Kidney (tissue), 14 donors: ENCODE measurements around the gene ANKRD6. TPM values are rescaled to one million over a fixed set of nuclear protein-coding genes. Genes with fewer than 3 reads are reported as not detected.
"Not testable (repeated sequence)": the region's sequence is repeated elsewhere in the genome, so short reads cannot be mapped to it uniquely, and the experiment has no call there.

ENCODE experiments used
- DNase-seq, 5 donors: peaks; one replicate each; pipeline ENCODE4 v3.0.0-alpha.2; 2013 to 2020
- FAIRE-seq: peaks from 2 replicates; lab custom pipeline; 2012; peaks lifted over from hg19 to GRCh38; lab: Jason Lieb, UNC
- H3K27ac ChIP-seq, 2 donors: one replicate each; pipeline ENCODE4 v1.7.0; 2013; ENCODE audit warnings: low read depth in 2 of 2, low read length in 2 of 2, inconsistent platforms in 1 of 2
- H3K27me3 ChIP-seq: one replicate; pipeline ENCODE4 v1.7.1; 2013; ENCODE audit warnings: low read length, inconsistent platforms; ENCODE audit not compliant: control insufficient read depth, insufficient read depth
- H3K36me3 ChIP-seq, 3 donors: one replicate each; pipeline versions ENCODE4 v1.7.0 to v1.7.1; 2013; ENCODE audit warnings: low read length in 3 of 3, control low read depth in 1 of 3, inconsistent platforms in 1 of 3; ENCODE audit not compliant: insufficient read depth in 3 of 3, control insufficient read depth in 2 of 3
- H3K4me1 ChIP-seq, 3 donors: one replicate each; pipeline versions ENCODE4 v1.7.0 to v1.7.1; 2013; ENCODE audit warnings: low read length in 3 of 3, inconsistent platforms in 1 of 3, low read depth in 1 of 3; ENCODE audit not compliant: control insufficient read depth in 2 of 3, insufficient read depth in 2 of 3
- H3K4me3 ChIP-seq, 3 donors: one replicate each; pipeline versions ENCODE4 v1.7.0 to v1.8.1; 2013; ENCODE audit warnings: low read length in 3 of 3, control low read depth in 1 of 3, inconsistent platforms in 1 of 3
- H3K9ac ChIP-seq, 3 donors: one replicate each; pipeline versions ENCODE4 v1.7.0 to v1.7.1; 2013; ENCODE audit warnings: low read length in 3 of 3, control low read depth in 1 of 3, inconsistent platforms in 1 of 3
- H3K9me3 ChIP-seq, 3 donors: one replicate each; pipeline versions ENCODE4 v1.7.0 to v1.7.1; 2013; ENCODE audit warnings: low read length in 3 of 3, control low read depth in 1 of 3, inconsistent platforms in 1 of 3; ENCODE audit not compliant: control insufficient read depth in 2 of 3, insufficient read depth in 1 of 3
- intact Hi-C: fragments of 100-400 bp; cut with DNase I; formaldehyde crosslinking; loops from one replicate; pipeline ENCODE4 v1.11.1; 2022
- polyA plus RNA-seq: library from polyadenylated mRNA; stranded (reverse); fragments of 350-450 nt; fragmentation: Illumina TruSeq; extraction: RNeasy Lipid Tissue Mini Kit (QIAGEN cat#74804); gene quantifications from one replicate; pipeline ENCODE4 v1.2.3, GENCODE V29; 2014; ENCODE audit warnings: low read depth, low replicate concordance; ENCODE audit not compliant: insufficient read depth
- total RNA-seq: library from RNA; stranded (reverse); fragmentation: NEBNext Ultra II Directional; extraction: Animal tissue kit (Norgen Biotek cat#: 25700); gene quantifications from one replicate; pipeline ENCODE4 v1.2.1, GENCODE V29; 2021
- TF ChIP-seq, protein P1 (sequence below): IDR thresholded peaks from 3 replicates; pipeline ENCODE4 v1.5.1; 2012; ENCODE audit warnings: mild to moderate bottlenecking, moderate library complexity, borderline replicate concordance; ENCODE audit not compliant: insufficient read depth; ENCODE audit errors: extremely low read depth
- donor health status: control.
- donor health status: control.
- donor health status: control.
- donor health status: control.
- donor health status: control.
- donor health status: DM: yes; HTN: yes; CAD: no.
- donor health status: Normal renal cell carcinoma (clear cell type).

ANKRD6 gene
- total and polyA plus RNA-seq, 2 donors from 2014 or later, result 10.3 to 29.5 TPM

DNA sequence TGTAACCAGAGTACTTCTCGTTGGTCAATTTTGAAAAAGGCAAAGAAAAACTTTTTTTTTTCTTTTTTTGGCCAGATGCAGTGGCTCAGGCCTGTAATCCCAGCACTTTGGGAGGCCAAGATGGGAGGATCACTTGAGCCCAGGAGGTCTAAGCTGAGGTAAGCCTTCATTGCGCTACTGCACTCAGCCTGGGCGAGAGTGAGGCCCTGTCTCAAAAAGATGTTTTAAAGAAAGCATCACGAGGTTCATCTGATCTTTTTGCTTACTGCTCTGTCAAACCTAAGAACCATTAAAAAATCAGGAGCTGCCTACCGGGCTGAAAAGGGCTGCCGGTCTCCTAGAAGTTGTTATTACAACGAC, 205.0 kb downstream of the ANKRD6 start:
- TF ChIP-seq, protein P1, sequence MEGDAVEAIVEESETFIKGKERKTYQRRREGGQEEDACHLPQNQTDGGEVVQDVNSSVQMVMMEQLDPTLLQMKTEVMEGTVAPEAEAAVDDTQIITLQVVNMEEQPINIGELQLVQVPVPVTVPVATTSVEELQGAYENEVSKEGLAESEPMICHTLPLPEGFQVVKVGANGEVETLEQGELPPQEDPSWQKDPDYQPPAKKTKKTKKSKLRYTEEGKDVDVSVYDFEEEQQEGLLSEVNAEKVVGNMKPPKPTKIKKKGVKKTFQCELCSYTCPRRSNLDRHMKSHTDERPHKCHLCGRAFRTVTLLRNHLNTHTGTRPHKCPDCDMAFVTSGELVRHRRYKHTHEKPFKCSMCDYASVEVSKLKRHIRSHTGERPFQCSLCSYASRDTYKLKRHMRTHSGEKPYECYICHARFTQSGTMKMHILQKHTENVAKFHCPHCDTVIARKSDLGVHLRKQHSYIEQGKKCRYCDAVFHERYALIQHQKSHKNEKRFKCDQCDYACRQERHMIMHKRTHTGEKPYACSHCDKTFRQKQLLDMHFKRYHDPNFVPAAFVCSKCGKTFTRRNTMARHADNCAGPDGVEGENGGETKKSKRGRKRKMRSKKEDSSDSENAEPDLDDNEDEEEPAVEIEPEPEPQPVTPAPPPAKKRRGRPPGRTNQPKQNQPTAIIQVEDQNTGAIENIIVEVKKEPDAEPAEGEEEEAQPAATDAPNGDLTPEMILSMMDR, result no peak
- intact Hi-C loops, result no loop called here
- FAIRE-seq (no peak), DNase-seq (no peak)
- Histone ChIP-seq H3K9me3 (no peaks in the 10 kb centered on the region), H3K27me3 (no peaks in the 10 kb centered on the region), H3K9ac (peak overlapping the region; percentile 37 to 93 (median 86)), H3K4me1 (peaks cover 0 to 15% (median 7%) of the 10 kb centered on the region in 3 donors), H3K4me3 (peak overlapping the region; percentile 84 to 95 (median 92)), H3K36me3 (peaks cover 0 to 9% (median 0%) of the 10 kb centered on the region in 3 donors), H3K27ac (peak overlapping the region; percentile 84 to 97)

DNA sequence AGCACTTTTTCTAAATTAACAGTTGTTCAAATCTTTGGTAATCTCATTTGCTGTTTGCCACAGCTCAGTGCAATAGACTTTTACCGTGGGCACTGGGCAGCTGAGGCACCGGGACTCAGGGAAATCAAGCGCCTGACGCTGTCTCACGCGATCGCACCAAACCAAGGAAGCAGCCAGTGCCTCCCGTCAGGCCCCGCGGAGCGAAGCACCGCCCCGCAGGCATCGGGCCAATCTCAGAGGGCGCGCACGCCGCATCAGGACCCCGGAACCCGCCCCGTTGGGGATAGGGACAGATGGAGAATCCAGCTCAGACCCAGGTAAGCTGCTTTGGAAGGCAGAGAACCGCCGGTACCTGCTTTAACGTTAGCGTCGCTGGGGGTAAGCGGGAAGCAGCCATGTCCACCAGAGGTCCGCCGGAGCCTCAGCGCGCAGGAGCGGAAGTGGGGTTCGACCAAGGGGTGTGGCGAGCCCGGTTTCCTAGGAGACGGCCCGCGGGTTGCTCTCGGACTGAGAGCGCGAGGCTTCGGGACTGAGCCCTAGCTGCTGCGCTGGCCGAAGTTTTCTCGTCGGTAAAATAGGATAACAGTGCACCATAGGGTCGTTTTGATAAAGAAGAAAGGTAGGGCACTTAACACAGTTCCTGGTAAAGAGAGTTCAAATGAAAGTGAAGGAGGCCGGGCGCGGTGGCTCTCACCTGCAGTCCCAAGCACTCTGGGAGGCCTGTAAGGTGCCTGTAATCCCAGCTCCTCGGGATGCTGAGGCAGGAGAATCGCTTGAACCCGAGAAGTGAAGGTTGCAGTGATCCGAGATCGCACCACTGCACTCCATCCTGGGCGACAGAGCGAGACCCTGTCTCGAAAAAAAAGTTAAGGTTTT, 205.6 kb downstream of the ANKRD6 start, which contains the start of gene LYRM2:
Gene LYRM2 (minus strand): TSS at position 428 of the 876 bp plus-strand sequence. CDS start 31 bp downstream, at position 397.
- TF ChIP-seq, protein P1, result no peak
- Histone ChIP-seq H3K4me1 (peaks cover 0 to 15% (median 7%) of the 10 kb centered on the region in 3 donors), H3K4me3 (peak within 1 kb of the TSS; percentile 84 to 95 (median 92)), H3K9me3 (no peaks in the 10 kb centered on the region), H3K27me3 (no peaks in the 10 kb centered on the region), H3K36me3 (peaks cover 2 to 9% (median 3%) of the 10 kb centered on the region in 3 donors), H3K9ac (peak within 1 kb of the TSS; percentile 37 to 93 (median 86)), H3K27ac (peak within 1 kb of the TSS; percentile 84 to 97)
- DNase-seq (peak; percentile 94 to 98 (median 97)), FAIRE-seq (no peak)
- intact Hi-C loops, result no loop called here

DNA sequence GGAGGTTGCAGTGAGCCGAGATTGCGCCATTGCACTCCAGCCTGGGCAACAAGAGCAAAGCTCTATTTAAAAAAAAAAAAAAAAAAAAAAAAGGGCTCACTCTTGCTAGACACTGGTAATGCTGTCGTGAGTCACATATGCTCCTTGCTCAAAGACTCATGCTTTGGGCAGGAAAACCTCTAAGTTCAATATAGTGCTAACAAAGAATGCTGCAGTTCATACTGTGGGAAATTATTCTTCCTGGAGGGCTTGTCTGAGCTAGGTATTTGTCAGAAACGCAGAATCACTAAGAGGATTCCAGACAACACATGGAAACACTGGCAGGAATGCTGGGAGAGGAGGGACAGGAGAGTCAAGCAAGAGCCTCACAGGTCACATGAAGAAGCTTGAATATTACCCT, 207.9 kb downstream of the ANKRD6 start:
- FAIRE-seq, result no peak
- Histone ChIP-seq H3K4me1 (peaks cover 0 to 15% (median 7%) of the 10 kb centered on the region in 3 donors), H3K4me3 (no peak overlapping the region), H3K27ac (no peak overlapping the region), H3K27me3 (no peaks in the 10 kb centered on the region), H3K9me3 (no peaks in the 10 kb centered on the region), H3K9ac (no peak overlapping the region), H3K36me3 (peaks cover 2 to 16% (median 16%) of the 10 kb centered on the region in 3 donors)
- TF ChIP-seq, protein P1, result no peak
- DNase-seq, result no peak
- intact Hi-C loops, result no loop called here

DNA sequence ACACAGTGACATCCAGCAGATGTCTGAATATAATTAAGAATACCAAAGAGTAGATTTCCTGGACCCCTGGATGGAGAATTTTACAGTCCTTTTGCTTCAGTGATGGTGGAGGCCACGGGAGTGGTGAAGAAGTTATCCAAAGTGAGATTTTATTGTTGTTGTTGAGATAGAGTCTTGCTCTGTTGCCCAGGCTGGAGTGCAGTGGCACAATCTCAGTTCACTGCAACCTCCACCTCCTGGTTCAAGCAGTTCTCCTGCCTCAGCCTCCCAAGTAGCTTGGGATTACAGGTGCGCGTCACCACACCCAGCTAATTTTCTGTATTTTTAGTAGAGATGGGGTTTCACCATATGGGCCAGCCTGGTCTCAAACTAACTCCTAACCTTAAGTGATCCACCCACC, 208.6 kb downstream of the ANKRD6 start:
- not testable (repeated sequence) for FAIRE-seq

More for the DNA sequence above, 208.6 kb downstream of the ANKRD6 start:
- H3K9ac ChIP-seq, DNase-seq, intact Hi-C loops, H3K27ac ChIP-seq, H3K4me3 ChIP-seq, H3K27me3 ChIP-seq, H3K9me3 ChIP-seq: not testable (repeated sequence)
- Histone ChIP-seq H3K36me3 (peaks cover 2 to 19% (median 18%) of the 10 kb centered on the region in 3 donors), H3K4me1 (peaks cover 0 to 15% (median 7%) of the 10 kb centered on the region in 3 donors)
